K562 (cell line): Measurements from ENCODE around the gene GBA3. TPM values are rescaled to one million over a fixed set of nuclear protein-coding genes. Genes with fewer than 3 reads are reported as not detected.

Source experiments
- ATAC-seq: fragments of 200-7000 bp; cut with Tn5 transposase; 3 replicates; pipeline ENCODE4 v1.9.1; 2020; ENCODE audit warnings: moderate library complexity
- BruUV-seq: library from RNA; stranded (reverse); fragments of 400-500 nt; replicated peaks from 2 replicates; lab custom pipeline; 2021; lab: Mats Ljungman, UMichigan
- CTCF ChIA-PET: fragments of 300-600 bp; formaldehyde crosslinking; extraction: SDS; loops from one replicate; lab custom pipeline; 2021; ENCODE audit warnings: low intra/inter-chr PET ratio; lab: Yijun Ruan, JAX
- POLR2A ChIA-PET: fragments of 300-600, 350-650 bp; sonication (Branson Sonifier 250); formaldehyde crosslinking; extraction: SDS; loops from one replicate; lab custom pipeline; 2021; ENCODE audit warnings: antibody characterized with exemption, inconsistent platforms; lab: Yijun Ruan, JAX
- DNase-seq, 4 experiments: peaks; one replicate each; pipeline versions ENCODE4 v3.0.0 to v3.0.0-alpha.2; 2011 to 2018; ENCODE audit warnings: low spot score in 3 of 4, mixed read lengths in 3 of 4; ENCODE audit errors: extremely low read depth in 1 of 4
- FAIRE-seq: peaks from 2 replicates; lab custom pipeline; 2011; peaks lifted over from hg19 to GRCh38; lab: Jason Lieb, UNC
- H2AFZ ChIP-seq: 2 replicates; pipeline ENCODE4 v1.6.0; 2011; ENCODE audit warnings: low read depth, low read length, control low read depth, inconsistent platforms
- H3K27ac ChIP-seq: fragments of 200-600 bp; 3 replicates; pipeline ENCODE4 v1.8.0; 2011; ENCODE audit warnings: low read depth, mild to moderate bottlenecking, control low read depth, inconsistent platforms, low read length, moderate library complexity, mixed read lengths; ENCODE audit errors: extremely low read depth
- H3K27me3 ChIP-seq, 2 experiments: fragments of 300-600 bp in 1 of 2; 2 replicates in 1 of 2; 3 replicates in 1 of 2; pipeline versions ENCODE4 v1.6.0 to v1.8.0; 2011; ENCODE audit warnings: inconsistent platforms in 2 of 2, low read length in 2 of 2, mild to moderate bottlenecking in 1 of 2, mixed read lengths in 1 of 2, moderate library complexity in 1 of 2; ENCODE audit not compliant: control insufficient read depth in 2 of 2, insufficient read depth in 2 of 2
- H3K36me3 ChIP-seq: fragments of 300-600 bp; 3 replicates; pipeline ENCODE4 v1.8.0; 2011; ENCODE audit warnings: mild to moderate bottlenecking, low read length, inconsistent platforms; ENCODE audit not compliant: control insufficient read depth, insufficient read depth
- H3K4me1 ChIP-seq, 2 experiments: fragments of 200-600 bp in 1 of 2; replicated peaks in 1 of 2; 2 replicates in 1 of 2; 3 replicates in 1 of 2; pipeline versions ENCODE4 v1.5.1 to v1.8.0; 2011; ENCODE audit warnings: inconsistent platforms in 2 of 2, low read length in 2 of 2, mild to moderate bottlenecking in 1 of 2, mixed read lengths in 1 of 2, moderate library complexity in 1 of 2; ENCODE audit not compliant: control insufficient read depth in 2 of 2, insufficient read depth in 2 of 2
- H3K4me2 ChIP-seq: 2 replicates; pipeline ENCODE4 v1.6.1; 2011; ENCODE audit warnings: low read length, control low read depth, inconsistent platforms, mixed read lengths; ENCODE audit not compliant: insufficient read depth
- H3K4me3 ChIP-seq: fragments of 200-600 bp; sonication (generic), shearing (Covaris generic); 2 replicates; pipeline ENCODE4 v1.5.1; 2016; ENCODE audit warnings: control low read depth, inconsistent platforms
- H3K79me2 ChIP-seq: fragments of 200-600 bp; 3 replicates; pipeline ENCODE4 v1.8.0; 2011; ENCODE audit warnings: low read length, inconsistent platforms; ENCODE audit not compliant: control insufficient read depth, insufficient read depth
- H3K9ac ChIP-seq, 2 experiments: 2 replicates each; pipeline versions ENCODE4 v1.6.0 to v1.6.1; 2011; ENCODE audit warnings: low read depth in 2 of 2, low read length in 2 of 2, control low read depth in 1 of 2, inconsistent platforms in 1 of 2, mild to moderate bottlenecking in 1 of 2, mixed read lengths in 1 of 2; ENCODE audit not compliant: insufficient read depth in 1 of 2
- H3K9me1 ChIP-seq: one replicate; pipeline ENCODE4 v1.6.0; 2011; ENCODE audit warnings: inconsistent platforms, mild to moderate bottlenecking, low read length, moderate library complexity; ENCODE audit not compliant: control insufficient read depth, insufficient read depth
- H3K9me3 ChIP-seq: replicated peaks from 2 replicates; pipeline ENCODE4 v1.5.1; 2011; ENCODE audit warnings: low read depth, low read length, inconsistent platforms; ENCODE audit not compliant: control insufficient read depth, insufficient read depth
- H4K20me1 ChIP-seq: replicated peaks from 2 replicates; pipeline ENCODE4 v1.6.1; 2011; ENCODE audit warnings: low read length, inconsistent platforms, mixed read lengths; ENCODE audit not compliant: control insufficient read depth, insufficient read depth
- CREBBP ChIP-seq: IDR thresholded peaks from one replicate; pipeline ENCODE4 v1.6.1; 2012; ENCODE audit warnings: low read depth, mild to moderate bottlenecking, control low read depth, inconsistent platforms, low read length
- DDX20 ChIP-seq: fragments of 450-650 bp; IDR thresholded peaks from 2 replicates; pipeline ENCODE4 v1.6.1; 2016; ENCODE audit warnings: missing genetic modification characterization, low read depth, mild to moderate bottlenecking, missing compliant biosample characterization, moderate library complexity
- FOXJ2 ChIP-seq: fragments of 200-800 bp; sonication (Bioruptor generic); IDR thresholded peaks from 2 replicates; pipeline ENCODE4 v1.6.1; 2016; ENCODE audit warnings: missing genetic modification characterization, missing compliant biosample characterization
- JUND ChIP-seq, 2 experiments: IDR thresholded peaks; 2 replicates in 1 of 2; 3 replicates in 1 of 2; pipeline ENCODE4 v1.6.1; 2011; ENCODE audit warnings: borderline replicate concordance in 2 of 2, low read depth in 2 of 2, low read length in 2 of 2, improper control_type of control experiment in 1 of 2, missing biosample characterization in 1 of 2, missing genetic modification characterization in 1 of 2, missing genetic modification reagents in 1 of 2
- KLF1 ChIP-seq: fragments of 450-650 bp; IDR thresholded peaks from 2 replicates; pipeline ENCODE4 v1.6.1; 2016; ENCODE audit warnings: missing genetic modification characterization, missing compliant biosample characterization
- MEF2A ChIP-seq: IDR thresholded peaks from 2 replicates; pipeline ENCODE4 v1.6.1; 2011; ENCODE audit warnings: low read depth, mild to moderate bottlenecking, low read length, moderate library complexity; ENCODE audit not compliant: control insufficient read depth
- NFIC ChIP-seq: fragments of 450-650 bp; IDR thresholded peaks from 2 replicates; pipeline ENCODE4 v1.6.1; 2017; ENCODE audit warnings: mild to moderate bottlenecking, inconsistent platforms
- NR2C1 ChIP-seq, 2 experiments: fragments of 450-650 bp; IDR thresholded peaks; 2 replicates each; pipeline ENCODE4 v1.6.1; 2017; ENCODE audit warnings: mild to moderate bottlenecking in 2 of 2, antibody characterized with exemption in 1 of 2, inconsistent platforms in 1 of 2, missing compliant biosample characterization in 1 of 2, missing genetic modification characterization in 1 of 2
- NR4A1 ChIP-seq, 2 experiments: fragments of 250-450 bp in 1 of 2; fragments of 450-650 bp in 1 of 2; sonication (Bioruptor Pico) in 1 of 2; IDR thresholded peaks; 2 replicates each; pipeline versions ENCODE4 v1.4.0 to v1.6.1; 2016 to 2020; ENCODE audit warnings: mild to moderate bottlenecking in 2 of 2, missing compliant biosample characterization in 1 of 2, missing genetic modification characterization in 1 of 2, moderate library complexity in 1 of 2
- OTX1 ChIP-seq: fragments of 450-650 bp; formaldehyde crosslinking; IDR thresholded peaks from 2 replicates; pipeline ENCODE4 v1.4.0; 2022; ENCODE audit warnings: mild to moderate bottlenecking
- PHF21A ChIP-seq: fragments of 450-650 bp; IDR thresholded peaks from 2 replicates; pipeline ENCODE4 v1.6.1; 2017; ENCODE audit warnings: low read depth, borderline replicate concordance
- RBBP5 ChIP-seq: fragments of 200-600 bp; sonication (generic); IDR thresholded peaks from 2 replicates; pipeline ENCODE4 v1.6.1; 2012; ENCODE audit warnings: borderline replicate concordance, mild to moderate bottlenecking, low read length, control low read depth, inconsistent platforms; ENCODE audit not compliant: insufficient read depth, poor library complexity, severe bottlenecking
- SREBF2 ChIP-seq: sonication (generic); formaldehyde crosslinking; IDR thresholded peaks from 2 replicates; pipeline ENCODE4 v1.4.0; 2020; ENCODE audit warnings: mild to moderate bottlenecking, missing genetic modification reagents
- TOE1 ChIP-seq, 2 experiments: fragments of 450-650 bp in 1 of 2; sonication (generic) in 1 of 2; formaldehyde crosslinking in 1 of 2; IDR thresholded peaks; 2 replicates each; pipeline versions ENCODE4 v1.7.1 to v1.8.0; 2016 to 2022; ENCODE audit warnings: borderline replicate concordance in 2 of 2, mild to moderate bottlenecking in 2 of 2, antibody characterized with exemption in 1 of 2, inconsistent platforms in 1 of 2, low read depth in 1 of 2, missing genetic modification reagents in 1 of 2, moderate library complexity in 1 of 2
- TRIM28 ChIP-seq: fragments of 450-650 bp; IDR thresholded peaks from 2 replicates; pipeline ENCODE4 v1.6.1; 2017
- XRCC3 ChIP-seq: fragments of 450-650 bp; IDR thresholded peaks from 2 replicates; pipeline ENCODE4 v1.6.1; 2017; ENCODE audit warnings: mild to moderate bottlenecking, moderate library complexity
- ZBTB5 ChIP-seq: fragments of 450-650 bp; IDR thresholded peaks from 2 replicates; pipeline ENCODE4 v1.6.1; 2017; ENCODE audit warnings: antibody characterized with exemption
- ZNF431 ChIP-seq: sonication (generic); formaldehyde crosslinking; IDR thresholded peaks from 2 replicates; pipeline ENCODE4 v1.8.0; 2022; ENCODE audit warnings: mild to moderate bottlenecking, missing genetic modification reagents
- WGBS: fragments of 100-300 bp; shearing (Covaris generic); methylation state at CpG from one replicate; pipeline ENCODE4 v1.1.6; 2016; ENCODE audit warnings: low coverage, mixed read lengths; ENCODE audit not compliant: insufficient coverage; ENCODE audit errors: missing lambda C conversion rate; 5-methylcytosine and 5-hydroxymethylcytosine counted together
- in situ Hi-C: fragments of 300-500 bp; cut with MboI; formaldehyde crosslinking; loops from 4 replicates; pipeline ENCODE4 v1.15.0; 2018; ENCODE audit warnings: inconsistent platforms, mixed read lengths
- intact Hi-C: fragments of 100-400 bp; cut with micrococcal nuclease; formaldehyde crosslinking; loops from 2 replicates; pipeline ENCODE4 v1.14.2; 2022
- polyA plus RNA-seq, 8 experiments: library from polyadenylated mRNA; depleted of rRNA in 4 of 8; stranded (reverse) in 5 of 8; unstranded in 3 of 8; fragments of >200 nt; fragmentation: Nextera tagmentation in 2 of 8; fragmentation: Illumina TruSeq in 1 of 8; extraction: Ambion mirVana in 2 of 8; extraction: Trizol in 1 of 8; gene quantifications; 2 replicates each; pipeline versions ENCODE4 v1.2.1 to v1.2.3, GENCODE V29; 2011 to 2014; ENCODE audit warnings: inconsistent platforms in 1 of 8, missing spikeins in 1 of 8
- total RNA-seq, 7 experiments: library from RNA; depleted of rRNA in 6 of 7; stranded (reverse); fragments of >200 nt in 6 of 7; fragmentation: Illumina TruSeq in 2 of 7; extraction: Trizol in 2 of 7; gene quantifications; 2 replicates each; pipeline versions ENCODE4 v1.2.1 to v1.2.3, GENCODE V29; 2011 to 2021; ENCODE audit warnings: low replicate concordance in 1 of 7

GBA3 gene
- total and polyA plus RNA-seq, 9 of the 15 experiments (the other 6 are each of a cell fraction or from before 2014, with no cell fraction given) = 0.13 to 0.75 (median 0.40) TPM; not detected in 1

GRCh38 chr4:22672944-22673343 lies 19.8 kb upstream of the GBA3 start:
- no peak overlapping the region for H3K4me2 ChIP-seq
- intact Hi-C loops = no loop called here
- in situ Hi-C loops = no loop called here

GRCh38 chr4:22674700-22675099 lies 18.0 kb upstream of the GBA3 start:
- Histone ChIP-seq H3K9me3 (no peaks in the 10 kb centered on the region), H3K9me1 (no peaks in the 10 kb centered on the region), H3K27ac (no peak overlapping the region), H4K20me1 (no peaks in the 10 kb centered on the region), H3K27me3 (no peaks in the 10 kb centered on the region), H3K9ac (no peak overlapping the region), H2AFZ (no peak overlapping the region), H3K79me2 (no peaks in the 10 kb centered on the region), H3K4me2 (no peak overlapping the region), H3K4me1 (no peaks in the 10 kb centered on the region), H3K36me3 (no peaks in the 10 kb centered on the region), H3K4me3 (no peak overlapping the region)
- ATAC-seq = no peak
- DNase-seq = no peak
- BruUV-seq = no TSS peak
- in situ Hi-C loops (no loop called here), intact Hi-C loops (no loop called here)
- FAIRE-seq = no peak
- POLR2A ChIA-PET = interaction anchor here (0.6 kb wide), 1 partner anchor 90 kb away, joined by 3 read pairs; no protein-coding TSS in a partner anchor
- CTCF ChIA-PET = no interaction called here
- 0% methylated on average over 1 of the region's 1 CpG for WGBS
- no peak for TF ChIP-seq JUND (IDR thresholded peaks at IDR 0.05; ENCODE audit: borderline replicate concordance, low read depth, low read length)
- no peak for TF ChIP-seq JUND (tag; IDR thresholded peaks at IDR 0.05; ENCODE audit: borderline replicate concordance, low read depth, low read length)
- no peak for TF ChIP-seq ZBTB5
- no peak for TF ChIP-seq NR4A1 (CRISPR knock-in tag; IDR thresholded peaks at IDR 0.05)
- no peak for TF ChIP-seq NR4A1 (tag; IDR thresholded peaks at IDR 0.05)
- TF ChIP-seq OTX1 = no peak
- no peak for TF ChIP-seq RBBP5
- no peak for TF ChIP-seq SREBF2

More at GRCh38 chr4:22672944-22673343, 19.8 kb upstream of the GBA3 start:
- Histone ChIP-seq H3K27ac (no peak overlapping the region), H3K9me3 (no peaks in the 10 kb centered on the region), H3K79me2 (no peaks in the 10 kb centered on the region), H4K20me1 (no peaks in the 10 kb centered on the region), H3K9ac (no peak overlapping the region), H3K9me1 (no peaks in the 10 kb centered on the region), H3K27me3 (no peaks in the 10 kb centered on the region), H3K36me3 (no peaks in the 10 kb centered on the region), H3K4me1 (no peaks in the 10 kb centered on the region), H2AFZ (no peak overlapping the region)
- POLR2A ChIA-PET = no interaction called here
- CTCF ChIA-PET = no interaction called here
- BruUV-seq = no TSS peak
- FAIRE-seq = no peak
- WGBS = 0% methylated on average over 4 of the region's 4 CpGs
- ATAC-seq = no peak
- no peak for DNase-seq
- no peak for TF ChIP-seq TOE1 (IDR thresholded peaks at IDR 0.05; ENCODE audit: borderline replicate concordance)
- TF ChIP-seq TOE1 (CRISPR knock-in tag; IDR thresholded peaks at IDR 0.05; ENCODE audit: borderline replicate concordance, low read depth) = no peak
- no peak for TF ChIP-seq ZNF431 (CRISPR knock-in tag)
- no peak for TF ChIP-seq NFIC
- TF ChIP-seq DDX20 (tag) = no peak
- no peak for TF ChIP-seq MEF2A
- no peak for TF ChIP-seq CREBBP
- no peak for TF ChIP-seq NR2C1 (IDR thresholded peaks at IDR 0.05)
- no peak for TF ChIP-seq NR2C1 (tag; IDR thresholded peaks at IDR 0.05)
- no peak for TF ChIP-seq PHF21A
- no peak for TF ChIP-seq XRCC3
- TF ChIP-seq FOXJ2 (tag) = no peak
- TF ChIP-seq KLF1 = no peak
- TF ChIP-seq TRIM28 = no peak
- TF ChIP-seq, all 486 proteins: peak for 0
- H3K4me3 ChIP-seq = no peak overlapping the region
